HepG2 (cell line): ENCODE data around the gene SEMA3C. TPM values are rescaled to one million over a fixed set of nuclear protein-coding genes. Genes with fewer than 3 reads are reported as not detected.

Experiments
- ATAC-seq: fragments of 200-7000 bp; cut with Tn5 transposase; 3 replicates; pipeline ENCODE4 v1.9.1; 2020; ENCODE audit warnings: mild to moderate bottlenecking, moderate library complexity
- BruUV-seq: library from RNA; stranded (reverse); fragments of 400-500 nt; replicated peaks from 2 replicates; lab custom pipeline; 2021; lab: Mats Ljungman, UMichigan
- CTCF ChIA-PET: fragments of 300-600 bp; formaldehyde crosslinking; extraction: SDS; loops from one replicate; lab custom pipeline; 2021; ENCODE audit warnings: low total read pairs, inconsistent platforms, low intra/inter-chr PET ratio; lab: Yijun Ruan, JAX
- POLR2A ChIA-PET: fragments of 350-600 bp; sonication (Branson Sonifier 250); formaldehyde crosslinking; loops from one replicate; lab custom pipeline; 2020; ENCODE audit warnings: antibody characterized with exemption, inconsistent platforms; lab: Yijun Ruan, JAX
- DNase-seq: peaks from one replicate; pipeline ENCODE4 v3.0.0-alpha.2; 2015; ENCODE audit warnings: low spot score
- FAIRE-seq: peaks from 3 replicates; lab custom pipeline; 2011; peaks lifted over from hg19 to GRCh38; lab: Jason Lieb, UNC
- H2AFZ ChIP-seq: one replicate; pipeline ENCODE4 v1.6.1; 2011; ENCODE audit warnings: low read length, inconsistent platforms
- H3K27ac ChIP-seq: fragments of 300-600 bp; 3 replicates; pipeline ENCODE4 v1.8.0; 2011; ENCODE audit warnings: mixed run types, mild to moderate bottlenecking, mixed read lengths, low read length, inconsistent platforms; ENCODE audit not compliant: insufficient read depth; ENCODE audit errors: extremely low read length
- H3K27me3 ChIP-seq, 2 experiments: fragments of 200-600 bp in 1 of 2; 2 replicates in 1 of 2; 3 replicates in 1 of 2; pipeline versions ENCODE4 v1.6.0 to v1.8.0; 2011; ENCODE audit warnings: low read length in 2 of 2, mild to moderate bottlenecking in 2 of 2, moderate library complexity in 2 of 2, inconsistent platforms in 1 of 2; ENCODE audit not compliant: insufficient read depth in 2 of 2, control insufficient read depth in 1 of 2
- H3K36me3 ChIP-seq, 2 experiments: fragments of 200-600 bp in 1 of 2; replicated peaks in 1 of 2; 2 replicates in 1 of 2; 3 replicates in 1 of 2; pipeline versions ENCODE4 v1.5.1 to v1.8.0; 2011; ENCODE audit warnings: low read length in 2 of 2, inconsistent platforms in 1 of 2; ENCODE audit not compliant: insufficient read depth in 2 of 2, control insufficient read depth in 1 of 2
- H3K4me1 ChIP-seq: 2 replicates; pipeline ENCODE4 v1.5.1; 2012; ENCODE audit warnings: low read length, inconsistent platforms; ENCODE audit not compliant: insufficient read depth
- H3K4me2 ChIP-seq: 2 replicates; pipeline ENCODE4 v1.6.0; 2011; ENCODE audit warnings: low read depth, low read length, inconsistent platforms
- H3K4me3 ChIP-seq, 3 experiments: fragments of 200-600 bp in 1 of 3; sonication (generic), shearing (Covaris generic) in 1 of 3; replicated peaks in 1 of 3; 2 replicates each; pipeline ENCODE4 v1.5.1; 2011 to 2016; ENCODE audit warnings: low read length in 3 of 3, inconsistent platforms in 2 of 3, low read depth in 2 of 3, mild to moderate bottlenecking in 2 of 3, control low read depth in 1 of 3, mixed read lengths in 1 of 3; ENCODE audit not compliant: insufficient read depth in 1 of 3
- H3K79me2 ChIP-seq: one replicate; pipeline ENCODE4 v1.6.1; 2011; ENCODE audit warnings: low read length, inconsistent platforms; ENCODE audit not compliant: insufficient read depth
- H3K9ac ChIP-seq: 2 replicates; pipeline ENCODE4 v1.6.0; 2011; ENCODE audit warnings: mild to moderate bottlenecking, low read depth, low read length, inconsistent platforms; ENCODE audit not compliant: insufficient read depth
- H3K9me3 ChIP-seq: 2 replicates; pipeline ENCODE4 v1.5.1; 2012; ENCODE audit warnings: mild to moderate bottlenecking, low read length
- H4K20me1 ChIP-seq: 2 replicates; pipeline ENCODE4 v1.6.0; 2011; ENCODE audit warnings: inconsistent platforms, mild to moderate bottlenecking, low read length, moderate library complexity; ENCODE audit not compliant: insufficient read depth
- PCBP1 ChIP-seq: fragments of 200-400 bp; formaldehyde crosslinking; IDR thresholded peaks from 2 replicates; pipeline ENCODE4 v1.6.1; 2017; ENCODE audit warnings: mild to moderate bottlenecking, low read depth, low read length, borderline replicate concordance
- RAD21 ChIP-seq: fragments of 450-650 bp; formaldehyde crosslinking; IDR thresholded peaks from 2 replicates; pipeline ENCODE4 v1.5.0; 2020; ENCODE audit warnings: mild to moderate bottlenecking
- SMC3 ChIP-seq: IDR thresholded peaks from 2 replicates; pipeline ENCODE4 v1.6.1; 2011; ENCODE audit warnings: low read length, improper control_type of control experiment
- STAG1 ChIP-seq: sonication (generic); formaldehyde crosslinking; IDR thresholded peaks from 2 replicates; pipeline ENCODE4 v1.4.0; 2020; ENCODE audit warnings: missing genetic modification reagents
- WGBS: methylation state at CpG from one replicate; pipeline ENCODE4 v1.1.6; 2017; ENCODE audit warnings: low lambda C conversion rate; 5-methylcytosine and 5-hydroxymethylcytosine counted together
- in situ Hi-C: cut with HindIII; loops from 2 replicates; pipeline ENCODE4 v1.10.0; 2017; ENCODE audit warnings: low pct_unique_long_range_greater_than_20kb; ENCODE audit not compliant: extremely low pct_ligation_motif_present
- intact Hi-C: fragments of 100-400 bp; cut with micrococcal nuclease; formaldehyde crosslinking; loops from one replicate; pipeline ENCODE4 v1.10.0; 2022; ENCODE audit not compliant: unreplicated experiment
- polyA plus RNA-seq, 8 experiments: library from polyadenylated mRNA; depleted of rRNA in 3 of 8; stranded (reverse) in 7 of 8; unstranded in 1 of 8; fragments of >200 nt; fragmentation: Illumina TruSeq in 4 of 8; extraction: Trizol in 4 of 8; gene quantifications; 2 replicates each; pipeline versions ENCODE4 v1.2.1 to v1.2.3, GENCODE V29; 2011 to 2016; ENCODE audit warnings: low read depth in 4 of 8, missing spikeins in 1 of 8, mixed read lengths in 1 of 8; ENCODE audit not compliant: insufficient read depth in 1 of 8
- total RNA-seq, 5 experiments: library from RNA; depleted of rRNA; stranded (reverse); fragments of >200 nt; fragmentation: Illumina TruSeq; extraction: Trizol; gene quantifications; 2 replicates each; pipeline ENCODE4 v1.2.3, GENCODE V29; 2016; ENCODE audit warnings: low read depth in 1 of 5
- TF ChIP-seq, protein P1 (sequence below): sonication (generic); formaldehyde crosslinking; IDR thresholded peaks from 2 replicates; pipeline ENCODE4 v1.5.0; 2020; ENCODE audit warnings: mild to moderate bottlenecking, missing genetic modification reagents, moderate library complexity

SEMA3C gene
- total and polyA plus RNA-seq, 2 of the 13 experiments (the other 11 are each of a cell fraction or from before 2014, with no cell fraction given): 0.05 to 0.13 TPM

DNA sequence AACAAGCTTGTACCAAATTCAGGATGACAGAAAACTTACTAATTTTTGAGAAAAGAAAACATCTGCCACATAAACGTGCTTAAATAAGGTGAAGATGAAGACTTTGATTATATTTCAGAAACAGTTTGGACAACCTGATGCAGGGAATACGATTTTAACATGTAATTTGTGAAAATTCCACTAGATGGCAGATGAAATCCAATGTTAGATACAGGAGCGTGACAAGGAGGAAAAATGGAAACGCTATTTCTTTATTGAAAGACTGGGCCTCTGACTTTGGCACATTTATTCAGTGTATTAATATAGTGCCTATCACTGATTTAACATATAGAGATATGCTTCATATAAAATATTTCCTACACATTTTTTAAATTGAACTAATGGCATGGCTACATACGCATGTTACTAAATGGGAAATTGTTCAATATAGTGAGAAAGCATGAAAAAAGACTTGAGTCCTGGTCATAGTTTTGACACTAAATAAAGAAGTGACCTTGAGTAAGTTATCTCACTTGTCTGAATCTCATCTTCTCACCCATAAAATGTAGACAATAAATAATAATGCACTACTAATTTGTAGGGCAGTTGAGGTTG is 219.7 kb downstream of the SEMA3C start:
- Histone ChIP-seq H3K36me3 (no peaks in the 10 kb centered on the region), H3K27me3 (peaks cover 0 to 2% of the 10 kb centered on the region in 2 experiments; a peak in 1 of 5 replicates), H3K4me1 (no peaks in the 10 kb centered on the region), H3K9me3 (no peaks in the 10 kb centered on the region), H2AFZ (no peak overlapping the region), H3K4me2 (no peak overlapping the region), H3K27ac (no peak overlapping the region), H3K9ac (no peak overlapping the region), H4K20me1 (no peaks in the 10 kb centered on the region), H3K4me3 (no peak overlapping the region), H3K79me2 (no peaks in the 10 kb centered on the region)
- ChIA-PET CTCF (interaction anchor here (0.7 to 3.5 kb wide), 6 partner anchors 558 to 772 kb away, joined by 3 to 23 read pairs (median 4); no protein-coding TSS in a partner anchor), POLR2A (no interaction called here)
- WGBS: 20% methylated on average over 5 of the region's 5 CpGs
- intact Hi-C loops: loop anchor here (1.0 kb wide), 4 partner anchors 220 to 771 kb away; partner anchors contain the start of gene SEMA3C
- DNase-seq: peak; percentile 25
- no TSS peak for BruUV-seq
- ATAC-seq: peak; percentile 62
- in situ Hi-C loops: no loop called here
- TF ChIP-seq RAD21 (CRISPR knock-in tag): peak; percentile 55
- TF ChIP-seq STAG1 (CRISPR knock-in tag): peak; percentile 92
- TF ChIP-seq, protein P1, sequence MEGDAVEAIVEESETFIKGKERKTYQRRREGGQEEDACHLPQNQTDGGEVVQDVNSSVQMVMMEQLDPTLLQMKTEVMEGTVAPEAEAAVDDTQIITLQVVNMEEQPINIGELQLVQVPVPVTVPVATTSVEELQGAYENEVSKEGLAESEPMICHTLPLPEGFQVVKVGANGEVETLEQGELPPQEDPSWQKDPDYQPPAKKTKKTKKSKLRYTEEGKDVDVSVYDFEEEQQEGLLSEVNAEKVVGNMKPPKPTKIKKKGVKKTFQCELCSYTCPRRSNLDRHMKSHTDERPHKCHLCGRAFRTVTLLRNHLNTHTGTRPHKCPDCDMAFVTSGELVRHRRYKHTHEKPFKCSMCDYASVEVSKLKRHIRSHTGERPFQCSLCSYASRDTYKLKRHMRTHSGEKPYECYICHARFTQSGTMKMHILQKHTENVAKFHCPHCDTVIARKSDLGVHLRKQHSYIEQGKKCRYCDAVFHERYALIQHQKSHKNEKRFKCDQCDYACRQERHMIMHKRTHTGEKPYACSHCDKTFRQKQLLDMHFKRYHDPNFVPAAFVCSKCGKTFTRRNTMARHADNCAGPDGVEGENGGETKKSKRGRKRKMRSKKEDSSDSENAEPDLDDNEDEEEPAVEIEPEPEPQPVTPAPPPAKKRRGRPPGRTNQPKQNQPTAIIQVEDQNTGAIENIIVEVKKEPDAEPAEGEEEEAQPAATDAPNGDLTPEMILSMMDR: peak; percentile 74
- TF ChIP-seq SMC3: peak; percentile 74
- TF ChIP-seq PCBP1: no peak
- peak; percentile 64 for FAIRE-seq
